Mesothelial cell of epicardium (in vitro differentiated cells): ENCODE results near the gene FIP1L1. TPM values are rescaled to one million over a fixed set of nuclear protein-coding genes. Genes with fewer than 3 reads are reported as not detected.
"Not testable (repeated sequence)": the region's sequence is repeated elsewhere in the genome, so short reads cannot be mapped to it uniquely, and the experiment has no call there.

Experiments used
- DNase-seq, 2 experiments: peaks; one replicate each; pipeline ENCODE4 v3.0.0; 2021; ENCODE audit warnings: low spot score in 2 of 2; ENCODE audit not compliant: unreplicated experiment in 2 of 2
- H3K27ac Mint-ChIP-seq: 2 replicates; pipeline ENCODE4 v1.8.0; 2021; ENCODE audit warnings: mixed read lengths
- H3K27me3 Mint-ChIP-seq: 2 replicates; pipeline ENCODE4 v1.8.0; 2021; ENCODE audit warnings: low read depth, mixed read lengths
- H3K36me3 Mint-ChIP-seq: 2 replicates; pipeline ENCODE4 v1.8.0; 2021; ENCODE audit warnings: mixed read lengths
- H3K4me1 Mint-ChIP-seq: 2 replicates; pipeline ENCODE4 v1.8.0; 2021; ENCODE audit warnings: mixed read lengths
- H3K4me3 Mint-ChIP-seq: 2 replicates; pipeline ENCODE4 v1.8.0; 2021; ENCODE audit warnings: mild to moderate bottlenecking, moderate library complexity, mixed read lengths
- H3K9me3 Mint-ChIP-seq: 2 replicates; pipeline ENCODE4 v1.8.0; 2021; ENCODE audit warnings: mixed read lengths
- CTCF ChIP-seq: fragments of 200-600 bp; sonication (generic); IDR thresholded peaks from one replicate; pipeline ENCODE4 v1.5.0; 2021; ENCODE audit warnings: antibody characterized with exemption; ENCODE audit not compliant: unreplicated experiment
- total RNA-seq: library from RNA; stranded (reverse); gene quantifications from 3 replicates; pipeline ENCODE4 v1.2.1, GENCODE V29; 2021

The FIP1L1 gene
- total RNA-seq, 1 donor from 2014 or later = 82.6 TPM

- H3K4me3 Mint-ChIP-seq = no peak overlapping the region
- H3K9me3 Mint-ChIP-seq = no peaks in the 10 kb centered on the region
- H3K27ac Mint-ChIP-seq = no peak overlapping the region
- DNase-seq = no peak
- H3K27me3 Mint-ChIP-seq = no peaks in the 10 kb centered on the region
- peaks cover 27% of the 10 kb centered on the region for H3K4me1 Mint-ChIP-seq
- H3K36me3 Mint-ChIP-seq = peaks cover 8% of the 10 kb centered on the region
- TF ChIP-seq CTCF = no peak
Measured at GRCh38 chr4:53380221-53380620, 2.8 kb downstream of the FIP1L1 start.

- not testable (repeated sequence) for H3K4me3 Mint-ChIP-seq, DNase-seq
- peaks cover 52% of the 10 kb centered on the region for H3K36me3 Mint-ChIP-seq
Measured at GRCh38 chr4:53409479-53409878, 32.0 kb downstream of the FIP1L1 start.

GRCh38 chr4:53419208-53419607, 41.8 kb downstream of the FIP1L1 start:
- peaks cover 12% of the 10 kb centered on the region for H3K36me3 Mint-ChIP-seq
- no peaks in the 10 kb centered on the region for H3K27me3 Mint-ChIP-seq
- H3K4me1 Mint-ChIP-seq = no peaks in the 10 kb centered on the region
- no peak overlapping the region for H3K4me3 Mint-ChIP-seq
- no peak for TF ChIP-seq CTCF
- no peak overlapping the region for H3K27ac Mint-ChIP-seq
- H3K9me3 Mint-ChIP-seq = no peaks in the 10 kb centered on the region
- no peak for DNase-seq

More at GRCh38 chr4:53409479-53409878, 32.0 kb downstream of the FIP1L1 start:
- not testable (repeated sequence) for H3K27ac Mint-ChIP-seq, H3K27me3 Mint-ChIP-seq, H3K4me1 Mint-ChIP-seq
- peaks cover 27% of the 10 kb centered on the region for H3K9me3 Mint-ChIP-seq

GRCh38 chr4:53421791-53422190, 44.4 kb downstream of the FIP1L1 start:
- Mint-ChIP-seq H3K4me1 (peaks cover 6% of the 10 kb centered on the region), H3K27me3 (no peaks in the 10 kb centered on the region), H3K9me3 (no peaks in the 10 kb centered on the region), H3K27ac (no peak overlapping the region), H3K36me3 (peaks cover 4% of the 10 kb centered on the region), H3K4me3 (no peak overlapping the region)
- DNase-seq = no peak
- no peak for TF ChIP-seq CTCF

- H3K4me1 Mint-ChIP-seq = peaks cover 6% of the 10 kb centered on the region
- no peak for TF ChIP-seq CTCF
- no peaks in the 10 kb centered on the region for H3K27me3 Mint-ChIP-seq
- H3K9me3 Mint-ChIP-seq = no peaks in the 10 kb centered on the region
- DNase-seq = no peak
- H3K4me3 Mint-ChIP-seq = no peak overlapping the region
- no peak overlapping the region for H3K27ac Mint-ChIP-seq
- peaks cover 4% of the 10 kb centered on the region for H3K36me3 Mint-ChIP-seq
Measured at GRCh38 chr4:53422367-53422766, 44.9 kb downstream of the FIP1L1 start.

GRCh38 chr4:53424280-53424679, 46.8 kb downstream of the FIP1L1 start:
- TF ChIP-seq CTCF = no peak
- no peaks in the 10 kb centered on the region for H3K27me3 Mint-ChIP-seq
- H3K4me3 Mint-ChIP-seq = no peak overlapping the region
- no peaks in the 10 kb centered on the region for H3K9me3 Mint-ChIP-seq
- peaks cover 6% of the 10 kb centered on the region for H3K4me1 Mint-ChIP-seq
- H3K27ac Mint-ChIP-seq = peak overlapping the region; percentile 57
- peaks cover 13% of the 10 kb centered on the region for H3K36me3 Mint-ChIP-seq
- no peak for DNase-seq
